Endothelial cell (in vitro differentiated cells): ENCODE results near the gene GPX1. TPM values are rescaled to one million over a fixed set of nuclear protein-coding genes. Genes with fewer than 3 reads are reported as not detected.
A peak's percentile ranks its signal among the peaks of the same experiment; 100 is the strongest.
"Not testable (repeated sequence)": the region's sequence is repeated elsewhere in the genome, so short reads cannot be mapped to it uniquely, and the experiment has no call there.

Experiments
- DNase-seq: peaks from one replicate; pipeline ENCODE4 v3.0.0; 2021; ENCODE audit warnings: low spot score
- H3K27ac Mint-ChIP-seq: one replicate; pipeline ENCODE4 v1.8.0; 2021; ENCODE audit warnings: mixed read lengths, inconsistent platforms; ENCODE audit not compliant: unreplicated experiment
- H3K27me3 Mint-ChIP-seq: one replicate; pipeline ENCODE4 v1.8.0; 2021; ENCODE audit warnings: mild to moderate bottlenecking, moderate library complexity, mixed read lengths, inconsistent platforms; ENCODE audit not compliant: unreplicated experiment
- H3K36me3 Mint-ChIP-seq: one replicate; pipeline ENCODE4 v1.8.0; 2021; ENCODE audit warnings: mild to moderate bottlenecking, low read depth, mixed read lengths, inconsistent platforms; ENCODE audit not compliant: unreplicated experiment
- H3K4me1 Mint-ChIP-seq: one replicate; pipeline ENCODE4 v1.8.0; 2021; ENCODE audit warnings: mild to moderate bottlenecking, mixed read lengths, inconsistent platforms; ENCODE audit not compliant: unreplicated experiment
- H3K4me3 Mint-ChIP-seq: one replicate; pipeline ENCODE4 v1.8.0; 2021; ENCODE audit warnings: mild to moderate bottlenecking, mixed read lengths, inconsistent platforms; ENCODE audit not compliant: unreplicated experiment
- H3K9me3 Mint-ChIP-seq: one replicate; pipeline ENCODE4 v1.8.0; 2021; ENCODE audit warnings: mixed read lengths, inconsistent platforms; ENCODE audit not compliant: unreplicated experiment
- CTCF ChIP-seq: fragments of 200-600 bp; sonication (generic); IDR thresholded peaks from one replicate; pipeline ENCODE4 v1.5.0; 2021; ENCODE audit warnings: antibody characterized with exemption; ENCODE audit not compliant: unreplicated experiment
- total RNA-seq: library from RNA; stranded (reverse); fragmentation: NEBNext Ultra II Directional; extraction: Animal tissue kit (Norgen Biotek cat#: 25700); gene quantifications from one replicate; pipeline ENCODE4 v1.2.1, GENCODE V29; 2021; ENCODE audit not compliant: unreplicated experiment

Gene GPX1
- total RNA-seq, 1 donor from 2014 or later, result 374 TPM

- no peak for DNase-seq
- Mint-ChIP-seq H3K27me3 (peaks cover 8% of the 10 kb centered on the region), H3K27ac (peak overlapping the region; percentile 75), H3K4me3 (no peak overlapping the region), H3K4me1 (peaks cover 40% of the 10 kb centered on the region), H3K36me3 (peaks cover 5% of the 10 kb centered on the region), H3K9me3 (no peaks in the 10 kb centered on the region)
- TF ChIP-seq CTCF, result no peak
Observed at GRCh38 chr3:49349348-49350114, 8.6 kb downstream of the GPX1 start.

GRCh38 chr3:49348361-49348760 is 9.8 kb downstream of the GPX1 start:
- DNase-seq, H3K27me3 Mint-ChIP-seq, H3K4me3 Mint-ChIP-seq, H3K9me3 Mint-ChIP-seq, H3K36me3 Mint-ChIP-seq, H3K27ac Mint-ChIP-seq: not testable (repeated sequence)
- peaks cover 40% of the 10 kb centered on the region for H3K4me1 Mint-ChIP-seq

- no peak for DNase-seq
- Mint-ChIP-seq H3K27ac (no peak overlapping the region), H3K36me3 (no peaks in the 10 kb centered on the region), H3K9me3 (no peaks in the 10 kb centered on the region), H3K27me3 (peaks cover 1% of the 10 kb centered on the region), H3K4me3 (no peak overlapping the region), H3K4me1 (peaks cover 32% of the 10 kb centered on the region)
- TF ChIP-seq CTCF, result no peak
Observed at GRCh38 chr3:49346797-49347251, 11.3 kb downstream of the GPX1 start.

- Mint-ChIP-seq H3K4me1 (peaks cover 29% of the 10 kb centered on the region), H3K27me3 (peaks cover 3% of the 10 kb centered on the region), H3K27ac (no peak overlapping the region), H3K9me3 (no peaks in the 10 kb centered on the region), H3K4me3 (no peak overlapping the region), H3K36me3 (no peaks in the 10 kb centered on the region)
- no peak for TF ChIP-seq CTCF
- DNase-seq, result no peak
Observed at GRCh38 chr3:49343163-49343562, 15.0 kb downstream of the GPX1 start.

- H3K9me3 Mint-ChIP-seq, result no peaks in the 10 kb centered on the region
- no peak overlapping the region for H3K4me3 Mint-ChIP-seq
- H3K4me1 Mint-ChIP-seq, result peaks cover 32% of the 10 kb centered on the region
- no peak for TF ChIP-seq CTCF
- no peak for DNase-seq
- H3K27me3 Mint-ChIP-seq, result peaks cover 3% of the 10 kb centered on the region
- H3K36me3 Mint-ChIP-seq, result no peaks in the 10 kb centered on the region
- peak overlapping the region; percentile 68 for H3K27ac Mint-ChIP-seq
Observed at GRCh38 chr3:49341996-49342395, 16.2 kb downstream of the GPX1 start.
